Superior temporal gyrus (tissue), 1 donor: Measurements from ENCODE around the gene TRIM32.
A peak's percentile ranks its signal among the peaks of the same experiment; 100 is the strongest.
"Not testable (repeated sequence)": the region's sequence is repeated elsewhere in the genome, so short reads cannot be mapped to it uniquely, and the experiment has no call there.

Experiments
- DNase-seq: peaks from one replicate; pipeline ENCODE4 v3.0.0-alpha.2; 2016; ENCODE audit errors: extremely low spot score

TRIM32 gene

DNA sequence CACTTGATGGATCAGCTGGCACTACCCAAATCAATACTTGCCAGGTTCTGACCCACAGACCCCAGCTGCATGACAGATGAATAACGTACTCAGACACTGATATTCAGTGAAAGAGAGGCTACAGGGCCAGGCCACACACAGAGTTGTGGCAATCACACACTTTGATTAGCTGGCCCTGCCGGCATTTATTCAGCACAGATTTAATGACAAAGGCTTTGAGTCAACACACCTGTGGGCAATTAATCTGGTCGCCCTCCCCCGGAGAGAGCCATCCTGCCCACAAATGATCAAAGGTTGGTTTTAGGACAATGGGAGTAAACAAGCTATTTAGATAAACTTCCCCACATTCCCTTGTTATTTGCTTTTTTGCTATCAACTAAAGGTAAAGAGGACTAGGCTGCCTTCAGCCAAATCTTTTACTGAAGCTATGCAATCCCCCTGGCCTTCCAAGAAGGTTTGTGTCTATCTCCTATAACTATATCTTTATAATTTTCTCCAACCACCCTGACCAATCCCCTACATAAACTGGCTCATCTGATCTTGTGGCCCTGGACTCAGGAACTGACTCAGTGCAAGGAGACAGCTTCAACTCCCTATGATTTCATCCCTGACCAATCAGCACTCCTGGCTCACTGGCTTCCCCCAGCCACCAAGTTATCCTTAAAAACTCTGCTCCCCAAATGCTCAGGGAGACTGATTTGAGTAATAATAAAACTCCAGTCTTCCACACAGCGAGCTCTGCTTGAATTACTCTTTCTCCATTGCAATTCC, 12.7 kb upstream of the TRIM32 start:
- DNase-seq, result no peak

DNA sequence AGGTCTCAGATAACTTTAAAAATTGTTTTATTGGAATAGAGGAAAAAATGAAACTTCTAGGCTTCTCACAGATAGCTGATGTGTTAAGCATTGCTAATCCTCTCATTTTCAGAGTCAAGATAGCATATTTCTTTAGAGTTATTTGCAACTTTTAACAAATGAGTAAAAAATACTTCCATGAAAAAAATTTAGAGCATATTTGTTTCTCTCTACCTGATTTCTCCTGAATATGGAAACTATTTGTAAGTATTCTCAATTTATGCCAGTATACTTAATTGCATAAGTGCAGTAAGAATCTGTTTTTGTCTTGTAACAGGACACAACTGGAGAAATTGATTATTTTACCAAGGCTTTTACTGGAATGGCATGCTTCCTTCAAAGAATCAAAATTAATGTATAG, 3.6 kb upstream of the TRIM32 start:
- no peak for DNase-seq

DNA sequence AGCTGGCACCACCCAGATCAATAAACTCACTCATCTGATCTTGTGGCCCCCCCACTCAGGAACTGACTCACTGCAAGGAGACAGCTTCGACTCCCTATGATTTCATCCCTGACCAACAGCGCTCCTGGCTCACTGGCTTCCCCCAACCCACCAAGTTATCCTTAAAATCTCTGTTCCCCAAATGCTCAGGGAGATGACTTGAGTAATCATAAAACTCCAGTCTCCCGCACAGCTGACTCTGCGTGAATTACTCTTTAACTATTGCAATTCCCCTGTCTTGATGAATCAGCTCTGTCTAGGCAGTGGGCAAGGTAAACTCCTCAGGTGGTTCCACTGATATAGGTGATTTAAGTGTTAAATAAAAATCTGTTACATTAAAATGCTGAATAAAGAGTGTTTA, 1.9 kb upstream of the TRIM32 start:
- DNase-seq, result no peak

DNA sequence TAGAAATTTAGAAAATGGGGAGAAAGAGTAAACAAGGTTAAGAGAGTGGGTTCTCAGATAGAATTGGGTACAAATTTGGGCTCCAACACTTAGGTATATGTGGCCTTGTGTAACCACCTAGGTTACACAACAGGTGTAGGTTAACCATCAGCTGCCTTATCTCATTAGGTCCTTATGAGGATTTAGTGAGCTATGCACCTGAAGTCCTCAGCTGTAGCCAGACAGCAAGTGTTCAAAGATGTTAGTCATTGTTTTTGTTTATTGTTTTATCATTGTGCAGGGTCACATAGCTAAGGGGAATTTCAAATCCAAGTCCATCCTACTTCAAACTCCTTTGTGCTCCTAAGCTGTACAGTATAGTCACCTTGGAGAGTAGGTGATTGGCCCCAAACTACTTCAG, 970 bp upstream of the TRIM32 start:
- no peak for DNase-seq

DNA sequence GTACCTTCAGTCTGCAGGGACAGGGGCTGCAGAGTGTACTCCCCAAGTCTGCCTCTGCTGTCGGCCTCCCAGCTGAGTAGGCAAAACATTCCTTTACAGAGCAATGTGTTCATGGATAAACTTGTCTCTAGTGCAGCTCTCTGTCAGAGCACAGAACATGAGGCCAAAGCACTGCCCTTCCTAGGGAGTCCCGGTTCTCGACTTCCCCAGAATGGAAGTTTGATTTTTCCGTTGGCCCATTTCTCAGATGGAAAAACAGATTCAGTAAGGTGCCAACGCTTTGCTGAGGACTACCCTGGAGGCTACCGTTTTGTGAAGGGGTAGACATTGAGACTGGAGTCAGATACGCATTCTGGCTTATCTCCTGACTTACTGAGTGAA, 422 bp upstream of the TRIM32 start:
- DNase-seq, result peak; percentile 64

DNA sequence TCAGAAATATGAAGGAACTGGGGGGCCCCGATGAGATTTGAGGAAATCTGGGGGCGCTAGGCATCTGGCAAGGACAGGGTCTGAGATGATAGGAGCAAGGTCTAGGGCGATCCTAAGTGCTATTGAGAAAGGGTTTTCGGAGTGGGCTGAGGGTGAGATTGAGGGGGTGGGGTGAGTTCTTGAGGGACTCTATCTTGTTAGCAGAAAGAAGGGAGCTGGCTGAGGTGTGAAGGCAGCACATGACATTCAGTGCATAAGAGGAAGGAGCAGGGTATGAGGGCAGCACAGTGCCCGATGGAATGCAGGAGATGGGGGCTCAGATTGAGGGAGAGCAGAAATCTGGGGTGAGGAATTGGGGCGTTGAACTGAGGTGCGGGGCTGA, 640 bp downstream of the TRIM32 start:
- no peak for DNase-seq

DNA sequence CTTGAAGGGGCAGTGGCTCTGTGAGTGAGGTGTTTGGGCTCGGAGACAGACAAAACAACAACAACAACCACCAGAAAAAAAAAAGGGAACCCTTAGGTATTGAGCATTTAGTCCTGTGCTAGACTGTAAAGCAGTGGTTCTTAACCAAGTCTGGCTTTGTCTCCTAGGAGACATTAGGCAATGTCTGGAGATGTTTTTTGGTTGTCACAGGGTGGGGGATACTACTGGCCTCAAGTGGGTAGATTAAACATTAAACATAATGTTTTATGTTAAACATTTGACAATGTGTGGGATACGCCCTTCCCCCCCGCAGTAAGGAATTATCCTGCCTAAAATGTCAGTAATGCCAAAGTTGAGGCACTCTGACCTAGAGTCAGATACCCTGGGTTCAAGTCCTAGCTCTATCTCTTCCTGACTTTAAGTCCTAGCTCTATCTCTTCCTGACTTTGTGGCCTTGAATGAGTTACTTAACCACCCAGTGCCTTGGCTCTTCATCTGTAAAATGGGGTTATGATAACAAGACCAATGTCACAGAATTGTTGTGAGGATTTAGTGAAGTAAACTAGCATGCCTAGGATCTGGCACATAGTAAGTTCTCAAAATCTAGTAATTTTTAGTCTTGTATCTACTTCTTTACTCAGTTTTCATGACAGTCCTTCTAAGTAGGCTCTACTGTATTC, 1.8 kb downstream of the TRIM32 start:
- DNase-seq, result no peak

DNA sequence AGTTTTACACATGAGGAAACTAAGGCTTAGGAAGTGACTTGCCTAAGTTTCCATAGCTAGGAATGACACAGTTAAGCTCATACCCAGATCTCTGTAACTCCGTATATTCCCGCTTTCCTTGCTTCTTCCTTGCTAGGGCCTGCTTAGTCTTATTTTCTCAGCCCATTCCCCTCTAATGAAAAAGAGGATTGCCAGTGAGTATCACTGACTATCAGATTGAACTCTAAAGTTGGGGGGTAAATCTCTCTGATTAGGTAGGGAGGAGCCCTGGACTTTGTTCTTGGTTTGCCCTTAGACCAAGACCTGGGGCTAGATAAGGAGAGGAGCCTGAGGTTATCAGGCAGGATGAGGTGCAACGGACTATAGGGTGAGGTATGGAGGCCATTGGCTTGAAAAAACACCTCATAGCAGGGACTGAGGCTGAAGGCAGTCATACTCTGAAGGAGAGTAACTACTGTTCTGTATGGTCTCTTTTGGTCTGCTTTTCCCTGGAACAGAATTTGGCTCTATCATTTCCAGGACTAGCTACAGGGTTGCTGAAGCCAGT, 2.5 kb downstream of the TRIM32 start:
- no peak for DNase-seq

DNA sequence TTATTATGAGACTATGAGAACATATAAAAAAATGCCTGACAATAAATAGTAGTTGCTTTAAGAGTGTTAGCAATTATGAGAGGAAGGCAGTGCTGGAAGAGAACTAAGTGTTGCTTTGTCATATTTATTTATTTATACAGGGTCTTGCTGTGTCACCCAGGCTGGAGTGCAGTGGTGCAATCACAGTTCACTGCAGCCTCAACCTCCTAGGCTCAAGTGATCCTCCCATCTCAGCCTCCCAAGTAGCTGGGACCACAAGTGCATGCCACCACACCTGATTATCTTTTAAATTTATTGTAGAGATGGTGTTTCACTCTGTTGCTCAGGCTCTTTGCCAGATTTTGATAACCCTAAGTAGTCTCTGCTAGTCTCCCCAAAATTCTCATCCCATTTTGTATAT, 3.7 kb downstream of the TRIM32 start:
- DNase-seq, result not testable (repeated sequence)

DNA sequence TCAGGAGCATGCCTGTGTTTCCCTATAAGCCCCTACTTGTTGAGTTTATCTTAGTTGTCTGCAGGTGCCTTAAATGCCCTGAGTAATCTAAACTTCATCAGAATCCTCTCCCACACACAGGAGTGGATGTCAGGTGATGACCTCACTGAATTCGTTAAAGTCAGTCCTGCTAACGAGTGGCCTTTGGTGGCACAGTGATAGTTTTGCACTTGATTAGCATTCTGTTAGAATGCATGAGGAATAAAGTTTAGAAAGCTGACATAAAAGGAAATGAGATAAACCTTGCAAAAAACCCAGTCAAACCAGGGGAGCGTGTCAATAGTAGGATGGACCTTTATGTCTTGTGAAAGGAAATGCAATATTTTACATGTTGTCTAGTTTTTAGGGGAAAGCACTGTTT, 4.5 kb downstream of the TRIM32 start:
- DNase-seq, result no peak

DNA sequence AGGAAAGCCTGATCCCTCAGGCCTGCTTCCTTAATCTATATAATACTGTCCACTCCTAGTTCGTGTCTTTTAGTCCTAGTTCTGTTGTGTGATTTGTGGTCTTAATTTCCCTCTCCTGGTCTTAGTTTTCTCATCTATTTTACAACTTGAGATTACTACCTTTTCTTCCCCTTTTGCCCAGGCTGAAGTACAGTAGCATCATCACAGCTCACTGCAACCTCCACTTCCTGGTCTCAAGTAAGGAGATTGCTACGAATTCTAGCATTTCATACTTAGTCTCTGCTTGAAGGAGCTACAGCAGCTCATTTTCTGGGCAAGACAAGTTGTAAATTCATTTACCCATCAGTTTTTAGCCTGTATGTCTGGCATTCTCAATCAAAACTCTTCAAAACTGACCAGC, 5.5 kb downstream of the TRIM32 start:
- no peak for DNase-seq

DNA sequence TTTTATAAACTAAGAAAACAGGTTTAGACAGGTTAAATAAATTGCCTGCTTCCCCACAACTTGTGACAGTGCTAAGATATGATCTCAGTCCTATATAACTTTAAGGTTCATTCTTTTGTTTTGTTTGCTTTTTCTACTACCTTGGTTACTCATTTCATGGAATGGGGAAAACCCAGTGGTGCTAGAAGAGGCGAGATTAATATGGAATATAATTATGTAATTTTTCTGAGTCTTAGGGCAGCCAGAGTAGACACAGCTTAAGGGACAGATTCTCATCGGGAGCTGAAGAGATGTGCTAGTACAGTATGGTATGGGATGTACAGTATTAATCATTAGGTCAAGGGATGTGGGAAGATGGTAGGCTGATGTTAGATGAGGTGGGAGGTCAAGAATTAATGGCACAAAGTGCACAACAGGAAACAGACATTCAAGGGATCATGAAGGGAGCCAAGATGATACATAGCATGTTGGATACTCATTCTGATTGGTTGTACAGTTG, 6.2 kb downstream of the TRIM32 start:
- DNase-seq, result no peak

DNA sequence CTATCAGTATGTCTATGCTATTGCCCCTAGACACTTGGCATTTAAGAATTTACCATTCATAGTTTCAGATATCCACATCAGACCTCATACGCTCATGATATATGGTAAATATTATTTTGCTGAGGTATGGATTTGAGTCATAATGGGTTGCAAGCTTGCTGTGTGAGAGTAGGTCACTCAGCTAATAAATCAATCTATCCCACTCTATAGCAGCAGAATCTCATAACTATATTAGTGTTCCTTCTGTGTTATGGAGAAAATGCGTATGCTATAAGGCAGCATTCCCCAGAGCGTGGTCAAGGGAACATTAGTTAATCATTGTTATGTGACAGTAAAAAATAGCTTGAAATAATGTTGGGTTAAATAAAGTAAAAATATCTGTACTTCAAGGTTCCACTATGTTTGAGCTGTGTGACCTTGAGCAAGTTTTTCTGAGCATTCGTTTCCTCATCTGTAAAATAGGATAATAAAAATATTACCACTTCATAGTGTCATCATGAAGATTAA, 7.7 kb downstream of the TRIM32 start:
- no peak for DNase-seq

DNA sequence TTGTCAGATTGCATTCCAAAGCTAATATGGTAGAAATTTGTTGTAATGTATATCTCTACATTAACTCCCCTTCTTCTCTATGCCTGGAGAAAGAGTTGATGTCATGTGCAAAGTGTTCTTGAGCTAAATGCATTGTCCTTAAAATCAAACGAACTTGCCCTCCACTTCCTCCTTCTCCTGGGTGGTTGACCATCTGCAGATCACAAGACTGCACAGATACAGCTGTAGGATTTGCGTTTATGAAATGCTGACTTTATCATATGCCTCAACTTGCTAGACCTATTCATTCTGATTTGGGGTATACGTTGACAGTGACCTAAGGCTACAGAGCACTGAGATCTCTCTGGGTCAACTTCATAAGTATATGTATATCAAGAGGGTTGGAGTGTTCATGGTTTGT, 8.3 kb downstream of the TRIM32 start:
- DNase-seq, result no peak

DNA sequence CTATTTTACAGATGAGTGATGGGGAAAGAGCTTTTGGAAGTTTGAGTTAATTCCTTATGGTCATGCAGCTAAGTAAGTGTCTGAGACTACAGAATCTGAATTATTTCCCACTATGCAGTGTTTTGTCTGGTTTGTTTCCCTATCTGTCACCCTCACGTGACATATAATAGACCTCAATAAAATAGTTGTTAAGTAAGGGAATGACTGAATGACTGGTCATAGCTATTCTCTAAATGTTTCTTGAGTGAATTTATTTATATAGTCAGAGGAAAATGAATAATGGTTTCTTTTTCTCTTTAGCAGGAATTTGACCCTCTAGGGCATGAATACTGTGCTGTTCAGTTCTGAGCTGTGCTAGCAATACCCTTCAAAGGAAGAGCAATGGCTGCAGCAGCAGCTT, 10.3 kb downstream of the TRIM32 start:
- no peak for DNase-seq

DNA sequence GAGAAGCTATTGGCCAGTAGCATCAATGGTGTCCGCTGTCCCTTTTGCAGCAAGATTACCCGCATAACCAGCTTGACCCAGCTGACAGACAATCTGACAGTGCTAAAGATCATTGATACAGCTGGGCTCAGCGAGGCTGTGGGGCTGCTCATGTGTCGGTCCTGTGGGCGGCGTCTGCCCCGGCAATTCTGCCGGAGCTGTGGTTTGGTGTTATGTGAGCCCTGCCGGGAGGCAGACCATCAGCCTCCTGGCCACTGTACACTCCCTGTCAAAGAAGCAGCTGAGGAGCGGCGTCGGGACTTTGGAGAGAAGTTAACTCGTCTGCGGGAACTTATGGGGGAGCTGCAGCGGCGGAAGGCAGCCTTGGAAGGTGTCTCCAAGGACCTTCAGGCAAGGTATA, 10.8 kb downstream of the TRIM32 start:
- DNase-seq, result no peak

DNA sequence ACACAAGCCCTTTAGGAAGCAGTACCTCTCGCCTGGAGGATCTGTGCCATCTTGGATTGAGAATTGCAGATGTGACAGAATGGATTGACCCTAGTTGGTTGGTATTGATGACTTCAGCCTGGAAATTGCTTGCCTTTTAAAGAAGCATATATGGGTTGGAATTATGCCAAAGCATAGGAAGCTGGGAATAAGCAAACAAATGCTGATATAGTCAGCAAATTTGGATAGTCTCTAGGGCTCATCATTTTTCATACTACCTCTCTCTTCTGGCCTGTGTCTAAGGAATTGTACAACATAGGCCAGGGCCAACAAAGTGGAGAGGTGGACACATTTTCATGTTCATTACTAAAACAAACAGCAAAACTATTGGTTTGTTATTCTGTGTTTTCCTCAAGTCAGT, 13.2 kb downstream of the TRIM32 start:
- no peak for DNase-seq

DNA sequence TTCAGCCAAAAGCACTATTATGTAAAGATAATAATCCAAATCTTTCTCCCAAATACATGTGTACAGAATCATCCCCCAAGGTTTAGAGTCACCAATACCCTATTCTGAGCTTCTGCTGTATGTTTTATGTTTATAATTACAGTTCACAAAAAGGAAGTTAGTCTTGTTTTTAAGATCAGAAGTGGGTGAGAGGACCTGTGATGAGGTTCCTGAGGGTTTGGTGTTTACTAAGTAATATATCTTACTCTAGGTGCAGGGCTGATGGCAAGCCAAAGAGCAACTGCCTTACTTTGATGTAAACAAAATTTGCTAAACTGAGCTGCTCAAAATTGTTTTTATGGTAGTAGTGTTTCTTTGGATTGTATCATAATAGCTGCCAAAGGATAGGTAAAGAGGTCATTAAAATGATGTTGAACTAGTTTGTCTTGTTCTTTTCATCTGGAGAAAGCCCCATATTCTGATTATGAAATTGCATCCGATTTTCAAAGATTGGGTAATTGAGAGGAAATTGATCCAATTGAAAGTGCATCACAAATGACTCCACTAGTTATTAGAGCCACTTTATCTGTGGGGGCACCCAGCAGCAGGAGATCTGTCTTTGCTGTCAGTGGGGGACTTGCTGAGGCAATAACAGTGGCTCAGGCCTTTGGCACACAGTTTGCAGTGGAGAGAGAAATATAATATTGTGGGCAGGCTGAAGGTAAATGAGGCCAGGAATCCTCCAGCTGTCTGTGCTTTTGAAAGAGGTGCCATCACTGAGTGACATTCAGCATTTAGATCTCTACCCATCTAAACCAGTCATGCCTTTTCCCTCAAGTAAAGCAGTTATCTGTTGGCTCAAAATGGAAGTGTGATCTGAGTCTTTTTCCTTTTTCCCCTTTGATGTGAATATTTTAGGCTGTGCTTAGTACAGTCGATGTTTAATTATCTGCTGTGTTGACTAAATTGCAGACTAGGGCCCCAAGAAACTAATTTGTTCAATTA, 14.1 kb downstream of the TRIM32 start:
- DNase-seq, result no peak

DNA sequence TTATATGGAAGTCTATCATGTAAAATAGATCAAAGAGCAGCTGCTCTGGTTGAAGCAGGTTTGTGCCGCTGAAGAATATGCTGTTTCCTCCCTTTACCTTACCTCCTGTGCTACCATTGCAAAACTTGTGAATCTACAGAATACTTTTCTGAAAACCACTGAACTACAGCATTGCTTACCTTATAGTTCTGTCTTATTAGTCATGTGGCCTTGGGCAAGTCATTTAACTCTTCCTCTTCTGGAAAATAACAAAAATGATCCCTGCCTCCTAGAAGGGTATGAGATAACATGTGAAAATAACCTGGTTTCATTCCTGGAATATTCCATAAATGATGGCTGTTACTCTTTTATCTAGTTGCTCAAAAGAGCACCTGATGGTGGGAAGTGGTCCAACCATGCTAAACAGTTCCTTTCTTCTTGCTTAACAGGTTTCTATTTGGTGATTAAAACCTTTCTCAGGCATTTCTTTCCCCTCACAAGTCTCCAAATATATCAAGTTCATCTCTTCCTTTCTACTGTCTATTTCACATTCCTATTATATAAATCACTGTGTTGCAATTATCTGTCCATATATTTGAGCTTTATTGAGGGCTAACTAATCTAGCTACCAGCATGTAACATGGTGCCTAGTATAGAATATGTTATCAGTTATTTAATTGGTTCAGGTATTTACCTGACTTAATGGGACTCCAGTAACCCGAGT, 15.0 kb downstream of the TRIM32 start:
- DNase-seq, result no peak

DNA sequence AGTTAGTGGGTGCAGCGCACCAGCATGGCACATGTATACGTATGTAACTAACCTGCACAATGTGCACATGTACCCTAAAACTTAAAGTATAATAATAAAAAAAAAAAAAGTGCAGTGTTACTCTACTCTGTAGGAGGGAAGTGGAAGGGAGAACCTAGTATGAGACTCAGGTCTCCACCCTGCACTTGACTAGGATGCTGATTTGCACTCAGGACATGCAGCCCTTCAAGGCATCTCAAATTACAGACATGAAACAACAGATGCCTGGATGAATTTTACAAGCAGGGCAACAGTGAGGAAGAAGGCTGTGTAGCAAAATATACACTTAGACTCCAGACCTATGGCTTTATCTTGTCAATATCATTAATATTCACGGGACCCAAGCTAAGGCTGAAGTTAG, 16.5 kb downstream of the TRIM32 start:
- no peak for DNase-seq

DNA sequence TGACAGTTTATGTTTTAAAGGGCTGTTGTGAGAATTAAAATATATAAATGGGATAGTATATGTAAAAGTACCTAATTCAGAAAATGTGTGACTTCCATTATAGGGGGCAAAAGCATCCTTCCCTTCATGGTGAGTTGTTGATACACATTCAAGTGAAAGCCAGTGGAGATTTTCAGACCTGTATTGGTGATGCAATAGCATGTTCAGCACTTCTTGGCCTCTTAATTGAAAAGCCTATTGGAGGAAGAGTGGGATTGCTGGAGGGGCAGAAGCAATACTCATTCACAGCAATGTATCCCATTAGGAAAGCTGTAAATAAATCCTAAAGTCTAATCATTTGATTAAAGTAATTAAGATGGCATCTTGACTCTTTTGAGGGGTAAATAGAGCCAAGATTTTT, 17.4 kb downstream of the TRIM32 start:
- DNase-seq, result no peak
